ENCODE results near the gene DAB2.
"Not testable (repeated sequence)": the region's sequence is repeated elsewhere in the genome, so short reads cannot be mapped to it uniquely, and the experiment has no call there.

DNA sequence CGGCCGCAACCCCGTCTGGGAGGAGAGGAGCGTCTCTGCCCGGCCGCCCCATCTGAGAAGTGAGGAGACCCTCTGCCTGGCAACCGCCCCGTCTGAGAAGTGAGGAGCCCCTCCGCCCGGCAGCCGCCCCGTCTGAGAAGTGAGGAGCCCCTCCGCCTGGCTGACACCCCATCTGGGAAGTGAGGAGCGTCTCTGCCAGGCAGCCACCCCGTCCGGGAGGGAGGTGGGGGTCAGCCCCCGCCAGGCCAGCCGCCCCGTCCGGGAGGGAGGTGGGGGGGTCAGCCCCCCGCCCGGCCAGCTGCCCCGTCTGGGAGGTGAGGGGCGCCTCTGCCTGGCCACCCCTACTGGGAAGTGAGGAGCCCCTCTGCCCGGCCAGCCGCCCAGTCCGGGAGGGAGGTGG is 90.5 kb downstream of the DAB2 start:
- TF ChIP-seq EZH2phosphoT487 (conservative IDR thresholded peaks at IDR 0.05; ENCODE audit: low read length): not testable (repeated sequence)
- TF ChIP-seq, protein P1, sequence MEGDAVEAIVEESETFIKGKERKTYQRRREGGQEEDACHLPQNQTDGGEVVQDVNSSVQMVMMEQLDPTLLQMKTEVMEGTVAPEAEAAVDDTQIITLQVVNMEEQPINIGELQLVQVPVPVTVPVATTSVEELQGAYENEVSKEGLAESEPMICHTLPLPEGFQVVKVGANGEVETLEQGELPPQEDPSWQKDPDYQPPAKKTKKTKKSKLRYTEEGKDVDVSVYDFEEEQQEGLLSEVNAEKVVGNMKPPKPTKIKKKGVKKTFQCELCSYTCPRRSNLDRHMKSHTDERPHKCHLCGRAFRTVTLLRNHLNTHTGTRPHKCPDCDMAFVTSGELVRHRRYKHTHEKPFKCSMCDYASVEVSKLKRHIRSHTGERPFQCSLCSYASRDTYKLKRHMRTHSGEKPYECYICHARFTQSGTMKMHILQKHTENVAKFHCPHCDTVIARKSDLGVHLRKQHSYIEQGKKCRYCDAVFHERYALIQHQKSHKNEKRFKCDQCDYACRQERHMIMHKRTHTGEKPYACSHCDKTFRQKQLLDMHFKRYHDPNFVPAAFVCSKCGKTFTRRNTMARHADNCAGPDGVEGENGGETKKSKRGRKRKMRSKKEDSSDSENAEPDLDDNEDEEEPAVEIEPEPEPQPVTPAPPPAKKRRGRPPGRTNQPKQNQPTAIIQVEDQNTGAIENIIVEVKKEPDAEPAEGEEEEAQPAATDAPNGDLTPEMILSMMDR (IDR thresholded peaks at IDR 0.05; ENCODE audit: insufficient read depth, low read length, poor library complexity, severe bottlenecking): not testable (repeated sequence)

Data from SU-DHL-6 (cell line).